NCI-H226 (cell line): ENCODE measurements around the gene COQ8B.

Source experiments
- DNase-seq: peaks from one replicate; pipeline ENCODE4 v3.0.0-alpha.2; 2015

COQ8B gene

GRCh38 chr19:40690050-40690692 lies 26.5 kb downstream of the COQ8B start, which contains the start of gene NUMBL:
TSS of gene NUMBL (minus strand) at chr19:40690651. CDS start at chr19:40690483, 168 bp downstream.
- DNase-seq = no peak

- no peak for DNase-seq
These were observed 27.2 kb downstream of the COQ8B start for GRCh38 chr19:40689339-40690049.

DNA sequence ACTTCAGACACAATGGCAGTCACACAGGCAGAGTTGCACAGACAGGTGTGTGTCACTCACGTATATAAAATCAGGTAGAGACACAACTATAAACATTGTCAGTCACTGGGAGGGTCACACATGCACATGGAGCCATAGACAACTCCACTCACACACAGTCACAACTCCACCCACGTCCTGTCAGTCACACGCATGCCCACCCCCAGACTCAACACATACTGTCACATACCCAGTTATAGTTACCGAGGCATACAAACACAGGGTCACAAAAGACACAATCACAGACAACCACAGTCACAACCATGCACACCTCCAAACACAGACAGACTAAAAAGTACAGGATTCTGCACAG lies 27.7 kb downstream of the COQ8B start:
- no peak for DNase-seq

- DNase-seq = no peak
These were observed 28.4 kb downstream of the COQ8B start for GRCh38 chr19:40688309-40688708.

GRCh38 chr19:40687525-40688016 lies 29.1 kb downstream of the COQ8B start:
- DNase-seq = no peak

- no peak for DNase-seq
These were observed 29.7 kb downstream of the COQ8B start for GRCh38 chr19:40686882-40687524.

DNA sequence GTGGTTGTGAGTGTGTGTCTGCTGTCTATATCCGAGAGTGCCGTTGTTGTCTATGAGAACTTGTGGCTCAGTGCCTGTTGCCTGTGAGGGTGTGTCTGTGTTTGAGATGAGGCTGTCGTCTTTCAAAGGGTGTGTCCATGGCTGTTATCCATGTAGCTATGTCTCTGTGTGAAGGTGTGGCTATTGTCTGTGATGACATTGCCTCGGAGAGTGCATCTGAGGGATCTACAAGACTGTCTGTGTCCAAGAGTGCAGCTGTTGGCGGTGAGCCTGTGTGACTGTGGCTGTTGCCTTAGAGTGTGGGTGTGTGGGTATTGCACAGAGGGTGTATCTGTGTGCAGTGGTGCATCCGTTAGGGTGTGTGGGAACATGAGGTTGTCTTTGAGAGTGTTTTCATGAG lies 31.1 kb downstream of the COQ8B start:
- DNase-seq = no peak

- no peak for DNase-seq
These were observed 31.6 kb downstream of the COQ8B start for GRCh38 chr19:40685016-40685526.

GRCh38 chr19:40684280-40684679 lies 32.4 kb downstream of the COQ8B start:
- DNase-seq = no peak

- DNase-seq = no peak
These were observed 33.2 kb downstream of the COQ8B start for GRCh38 chr19:40683437-40683836.

DNA sequence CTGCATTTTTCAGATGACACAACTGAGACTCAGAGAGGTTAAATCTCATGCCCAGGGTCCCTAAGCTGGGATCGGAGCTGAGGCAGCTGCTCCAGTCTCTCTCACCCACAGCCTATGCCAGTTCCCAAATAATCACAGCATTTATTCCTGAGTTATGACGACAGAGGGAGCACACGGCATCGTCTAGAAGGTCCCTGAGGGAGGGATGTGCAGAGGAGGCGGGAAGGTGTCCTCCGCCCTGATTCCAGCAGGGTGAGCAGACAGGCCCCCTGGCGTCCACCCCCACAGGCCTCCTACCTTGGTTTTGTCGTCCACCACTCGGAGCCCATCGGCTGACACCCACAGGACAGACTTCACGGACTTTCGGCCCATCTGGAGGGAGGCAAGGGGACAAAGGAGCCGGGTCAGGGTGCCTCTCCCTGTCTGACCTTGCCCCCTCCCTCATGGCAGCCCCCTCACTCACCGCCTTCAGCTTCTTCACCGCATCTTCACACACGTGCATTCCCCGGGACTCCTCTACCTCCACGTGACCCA lies 34.2 kb downstream of the COQ8B start:
- DNase-seq = no peak

GRCh38 chr19:40681039-40681438 lies 35.6 kb downstream of the COQ8B start:
- DNase-seq = no peak

- no peak for DNase-seq
These were observed 39.5 kb downstream of the COQ8B start for GRCh38 chr19:40677156-40677555.

GRCh38 chr19:40674291-40674690 lies 42.4 kb downstream of the COQ8B start:
- DNase-seq = peak; percentile 63

- DNase-seq = no peak
These were observed 43.3 kb downstream of the COQ8B start for GRCh38 chr19:40673397-40673796.

GRCh38 chr19:40672573-40673299 lies 44.0 kb downstream of the COQ8B start:
- DNase-seq = no peak

- no peak for DNase-seq
These were observed 44.6 kb downstream of the COQ8B start for GRCh38 chr19:40672038-40672437.

- no peak for DNase-seq
These were observed 45.3 kb downstream of the COQ8B start for GRCh38 chr19:40671404-40671803.

GRCh38 chr19:40668991-40669614 lies 47.6 kb downstream of the COQ8B start:
- no peak for DNase-seq

DNA sequence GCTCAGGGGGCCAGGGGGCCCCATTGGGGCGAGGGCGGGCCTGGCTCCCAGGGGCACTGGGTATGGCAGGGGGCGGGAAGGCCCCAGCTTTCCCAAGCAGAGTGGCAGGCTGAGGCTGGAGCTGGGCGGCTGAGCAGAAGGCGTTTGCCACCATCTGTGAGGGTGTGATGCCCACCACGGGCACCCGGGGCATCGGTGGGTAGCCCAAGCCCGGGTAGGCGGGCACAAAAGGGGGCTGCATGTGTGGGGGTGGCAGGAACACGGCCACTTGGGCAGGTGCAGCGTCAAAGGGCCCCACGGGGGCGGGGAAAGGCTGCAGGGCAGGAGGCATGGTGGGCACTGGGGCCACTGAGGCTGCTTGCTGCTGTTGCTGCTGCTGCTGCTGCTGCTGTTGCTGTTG lies 49.1 kb downstream of the COQ8B start:
- DNase-seq = no peak

DNA sequence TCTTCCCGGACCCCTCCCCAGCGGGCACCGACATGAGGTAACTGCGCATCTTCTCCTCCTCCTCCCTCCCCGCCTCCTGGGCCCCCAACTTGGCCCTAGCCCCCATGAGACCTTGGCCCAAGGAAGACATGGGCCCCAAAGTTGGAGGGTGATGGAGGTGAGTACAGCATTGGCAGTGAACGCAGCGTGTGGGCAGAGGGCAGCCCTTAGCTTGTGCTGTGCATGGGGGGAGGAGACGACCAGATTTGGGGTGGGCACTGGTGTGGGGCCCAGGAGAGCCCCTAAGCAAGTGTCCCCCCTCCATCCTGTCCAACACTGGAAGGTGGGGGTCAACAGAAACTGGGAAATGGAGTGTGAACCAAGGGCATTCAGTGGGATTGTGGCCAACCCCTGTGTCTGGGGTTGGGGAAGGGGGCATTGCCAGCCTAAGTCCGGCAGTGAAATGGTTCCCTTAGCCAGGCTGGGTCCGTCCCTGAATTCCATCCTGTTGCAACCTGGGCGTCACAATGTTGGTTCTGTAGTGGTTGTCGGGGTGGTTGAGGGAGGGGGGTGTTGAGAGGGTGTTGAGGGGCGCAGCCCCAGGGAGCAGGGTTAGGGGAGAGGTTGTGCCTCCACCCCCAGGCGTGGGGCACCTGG lies 49.8 kb downstream of the COQ8B start:
- DNase-seq = no peak
